Gastrocnemius medialis (tissue), 4 donors: Measurements from ENCODE around the gene SEMA6B. TPM values are rescaled to one million over a fixed set of nuclear protein-coding genes. Genes with fewer than 3 reads are reported as not detected.

Source experiments
- ATAC-seq, 2 donors: fragments of 150-250 bp; one replicate each; pipeline ENCODE4 v1.9.1; 2016
- DNase-seq, 2 donors: peaks; one replicate each; pipeline ENCODE4 v3.0.0-alpha.2; 2019
- H3K27ac ChIP-seq, 4 donors: fragments of 200-600 bp; sonication (generic); 1 replicate in 1 of 4; 2 replicates in 3 of 4; pipeline ENCODE4 v1.5.1; 2016 to 2018; ENCODE audit warnings: mild to moderate bottlenecking in 2 of 4, moderate library complexity in 1 of 4
- H3K27me3 ChIP-seq, 3 donors: fragments of 200-600 bp; sonication (generic) in 2 of 3; 1 replicate in 1 of 3; 2 replicates in 2 of 3; pipeline versions ENCODE4 v1.5.1 to v1.6.0; 2016 to 2019; ENCODE audit warnings: mild to moderate bottlenecking in 1 of 3, moderate library complexity in 1 of 3
- H3K36me3 ChIP-seq, 2 donors: fragments of 200-600 bp; sonication (generic) in 1 of 2; one replicate each; pipeline ENCODE4 v1.5.1; 2017 to 2018
- H3K4me1 ChIP-seq, 2 donors: fragments of 200-600 bp; sonication (generic) in 1 of 2; one replicate each; pipeline ENCODE4 v1.5.1; 2016 to 2017; ENCODE audit warnings: mild to moderate bottlenecking in 2 of 2
- H3K4me3 ChIP-seq, 4 donors: fragments of 200-600 bp; sonication (generic) in 3 of 4; 1 replicate in 1 of 4; 2 replicates in 3 of 4; pipeline ENCODE4 v1.5.1; 2016 to 2019; ENCODE audit warnings: mild to moderate bottlenecking in 2 of 4
- H3K9me3 ChIP-seq, 3 donors: fragments of 200-600 bp; sonication (generic) in 2 of 3; 1 replicate in 1 of 3; 2 replicates in 2 of 3; pipeline ENCODE4 v1.5.1; 2016 to 2019
- CTCF ChIP-seq, 5 experiments: fragments of 450-650 bp in 3 of 5; fragments of 200-600 bp in 2 of 5; sonication (generic) in 2 of 5; IDR thresholded peaks in 4 of 5; conservative IDR thresholded peaks in 1 of 5; 1 replicate in 4 of 5; 2 replicates in 1 of 5; pipeline ENCODE4 v1.5.1; 2016 to 2019; ENCODE audit warnings: antibody characterized with exemption in 5 of 5, mild to moderate bottlenecking in 3 of 5, moderate library complexity in 3 of 5
- POLR2A ChIP-seq, 2 donors: fragments of 450-650 bp; IDR thresholded peaks; one replicate each; pipeline ENCODE4 v1.6.1; 2017; ENCODE audit warnings: antibody characterized with exemption in 2 of 2, mild to moderate bottlenecking in 2 of 2, moderate library complexity in 2 of 2
- in situ Hi-C, 4 donors: fragments of 200-750 bp; cut with MboI; loops; one replicate each; pipeline versions ENCODE4 v1.15.0 to v1.8.0; 2017; ENCODE audit warnings: low sequenced_read_pairs in 4 of 4
- intact Hi-C: fragments of 100-400 bp; cut with DNase I; formaldehyde crosslinking; loops from one replicate; pipeline ENCODE4 v1.15.1; 2023; ENCODE audit warnings: low total_unique reads
- total RNA-seq, 4 donors: library from RNA; depleted of rRNA; stranded (reverse); fragments of >200 nt; gene quantifications; one replicate each; pipeline versions ENCODE4 v1.1.0 to v1.2.3, GENCODE V29; 2016

SEMA6B gene
- total RNA-seq, 4 donors from 2014 or later, result 1.4 to 3.3 (median 2.6) TPM

GRCh38 chr19:4504297-4504701, 55.2 kb downstream of the SEMA6B start:
- H3K4me3 ChIP-seq, result no peak overlapping the region
- in situ Hi-C loops, result no loop called here
- peaks cover 0 to 56% of the 10 kb centered on the region in 2 donors for H3K36me3 ChIP-seq
- H3K27me3 ChIP-seq, result no peaks in the 10 kb centered on the region
- DNase-seq, result no peak
- no peak for TF ChIP-seq CTCF (IDR thresholded peaks at IDR 0.05 in 4 of 5, conservative IDR thresholded peaks at IDR 0.05 in 1 of 5)
- no peak for TF ChIP-seq POLR2A (IDR thresholded peaks at IDR 0.05)
- peak overlapping the region; percentile 36 to 99 (median 72) for H3K27ac ChIP-seq
- peaks cover 28 to 32% of the 10 kb centered on the region in 2 donors for H3K4me1 ChIP-seq
- ATAC-seq, result no peak
- H3K9me3 ChIP-seq, result no peaks in the 10 kb centered on the region
- intact Hi-C loops, result no loop called here

- H3K27ac ChIP-seq, result peak overlapping the region in 3 of 4 donors; percentile 36 to 99 (median 70)
Observed at GRCh38 chr19:4503825-4504170, 55.7 kb downstream of the SEMA6B start.

GRCh38 chr19:4503132-4503824, 56.2 kb downstream of the SEMA6B start:
- ATAC-seq (no peak), DNase-seq (no peak)
- intact Hi-C loops, result no loop called here
- peaks cover 22 to 25% of the 10 kb centered on the region in 2 donors for H3K4me1 ChIP-seq
- no peaks in the 10 kb centered on the region for H3K27me3 ChIP-seq
- in situ Hi-C loops, result no loop called here
- H3K9me3 ChIP-seq, result no peaks in the 10 kb centered on the region
- peaks cover 0 to 63% of the 10 kb centered on the region in 2 donors for H3K36me3 ChIP-seq
- no peak overlapping the region for H3K4me3 ChIP-seq
- peak overlapping the region; percentile 14 to 99 (median 40) for H3K27ac ChIP-seq
- TF ChIP-seq CTCF (IDR thresholded peaks at IDR 0.05 in 4 of 5, conservative IDR thresholded peaks at IDR 0.05 in 1 of 5), result no peak
- TF ChIP-seq POLR2A (IDR thresholded peaks at IDR 0.05), result no peak

More at GRCh38 chr19:4503825-4504170, 55.7 kb downstream of the SEMA6B start:
- Histone ChIP-seq H3K9me3 (no peaks in the 10 kb centered on the region), H3K36me3 (peaks cover 0 to 58% of the 10 kb centered on the region in 2 donors), H3K27me3 (no peaks in the 10 kb centered on the region), H3K4me3 (no peak overlapping the region), H3K4me1 (peaks cover 27 to 29% of the 10 kb centered on the region in 2 donors)
- intact Hi-C loops, result no loop called here
- no peak for DNase-seq
- TF ChIP-seq CTCF (IDR thresholded peaks at IDR 0.05 in 4 of 5, conservative IDR thresholded peaks at IDR 0.05 in 1 of 5) (no peak), POLR2A (IDR thresholded peaks at IDR 0.05) (no peak)
- ATAC-seq, result no peak
- in situ Hi-C loops, result no loop called here

GRCh38 chr19:4502282-4503131, 57.0 kb downstream of the SEMA6B start:
- Histone ChIP-seq H3K4me1 (peaks cover 14 to 17% of the 10 kb centered on the region in 2 donors), H3K27ac (peak overlapping the region; percentile 14 to 99 (median 43))
- DNase-seq, result no peak

More at GRCh38 chr19:4502282-4503131, 57.0 kb downstream of the SEMA6B start:
- Histone ChIP-seq H3K27me3 (no peaks in the 10 kb centered on the region), H3K9me3 (no peaks in the 10 kb centered on the region), H3K36me3 (peaks cover 0 to 67% of the 10 kb centered on the region in 2 donors), H3K4me3 (no peak overlapping the region)
- in situ Hi-C loops, result no loop called here
- intact Hi-C loops, result no loop called here
- no peak for TF ChIP-seq POLR2A (IDR thresholded peaks at IDR 0.05)
- TF ChIP-seq CTCF (IDR thresholded peaks at IDR 0.05 in 4 of 5, conservative IDR thresholded peaks at IDR 0.05 in 1 of 5), result no peak
- peak in 1 of 2 donors; percentile 3 for ATAC-seq
